ENCODE results near the gene RNF145.

GRCh38 chr5:159181651-159182050 lies 27.7 kb downstream of the RNF145 start:
- TF ChIP-seq, protein P1, sequence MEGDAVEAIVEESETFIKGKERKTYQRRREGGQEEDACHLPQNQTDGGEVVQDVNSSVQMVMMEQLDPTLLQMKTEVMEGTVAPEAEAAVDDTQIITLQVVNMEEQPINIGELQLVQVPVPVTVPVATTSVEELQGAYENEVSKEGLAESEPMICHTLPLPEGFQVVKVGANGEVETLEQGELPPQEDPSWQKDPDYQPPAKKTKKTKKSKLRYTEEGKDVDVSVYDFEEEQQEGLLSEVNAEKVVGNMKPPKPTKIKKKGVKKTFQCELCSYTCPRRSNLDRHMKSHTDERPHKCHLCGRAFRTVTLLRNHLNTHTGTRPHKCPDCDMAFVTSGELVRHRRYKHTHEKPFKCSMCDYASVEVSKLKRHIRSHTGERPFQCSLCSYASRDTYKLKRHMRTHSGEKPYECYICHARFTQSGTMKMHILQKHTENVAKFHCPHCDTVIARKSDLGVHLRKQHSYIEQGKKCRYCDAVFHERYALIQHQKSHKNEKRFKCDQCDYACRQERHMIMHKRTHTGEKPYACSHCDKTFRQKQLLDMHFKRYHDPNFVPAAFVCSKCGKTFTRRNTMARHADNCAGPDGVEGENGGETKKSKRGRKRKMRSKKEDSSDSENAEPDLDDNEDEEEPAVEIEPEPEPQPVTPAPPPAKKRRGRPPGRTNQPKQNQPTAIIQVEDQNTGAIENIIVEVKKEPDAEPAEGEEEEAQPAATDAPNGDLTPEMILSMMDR (conservative IDR thresholded peaks at IDR 0.05), result no peak
- no peak for TF ChIP-seq ZFX (IDR thresholded peaks at IDR 0.05)
